ENCODE results near the gene EARS2. TPM values are rescaled to one million over a fixed set of nuclear protein-coding genes. Genes with fewer than 3 reads are reported as not detected.
A peak's percentile ranks its signal among the peaks of the same experiment; 100 is the strongest.

EARS2 gene
- total and polyA plus RNA-seq, 2 of the 8 experiments (the other 6 are each of a cell fraction or from before 2014, with no cell fraction given), result 47.8 to 111 TPM

DNA sequence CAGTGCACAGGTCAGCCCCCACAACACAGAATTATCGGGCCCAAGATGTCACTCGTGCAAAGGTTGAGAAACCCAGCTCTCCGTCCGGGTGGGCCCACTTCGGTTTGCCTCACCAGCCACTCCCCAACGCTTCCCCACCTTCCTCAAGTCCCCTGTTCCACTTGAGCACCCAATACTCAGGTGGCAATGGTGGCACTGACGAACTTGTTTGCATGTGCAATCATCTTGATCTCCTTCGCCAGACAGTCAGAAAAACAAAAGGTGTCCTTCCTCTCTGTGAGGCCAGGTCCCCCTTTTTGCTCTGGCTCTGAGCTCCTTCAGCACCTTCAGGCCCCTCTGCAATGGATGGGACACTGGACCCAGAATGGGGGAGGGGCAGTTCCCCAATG, 50.5 kb downstream of the EARS2 start:
- ChIA-PET CTCF (ENCODE audit: partially characterized antibody) (interaction anchor here (0.6 to 1.2 kb wide), 2 partner anchors 91 to 1794 kb away, joined by 3 to 5 read pairs; no protein-coding TSS in a partner anchor), POLR2A (ENCODE audit: partially characterized antibody) (interaction anchor here (1.2 to 6.9 kb wide), 4 partner anchors 12 to 92 kb away, joined by 3 to 63 read pairs (median 4); partner anchors contain the start of gene UBFD1)
- no peak overlapping the region for H2BK12ac ChIP-seq (ENCODE audit: low read depth, low read length)
- H3K36me3 ChIP-seq (ENCODE audit: control insufficient read depth in 2 of 4, insufficient read depth in 4 of 4, low read length in 3 of 4), result peaks cover 0 to 5% (median 1%) of the 10 kb centered on the region in 4 experiments; a peak in 4 of 8 replicates
- H3K4me3 ChIP-seq (ENCODE audit: extremely low read depth in 1 of 4, insufficient read depth in 2 of 4, low read depth in 3 of 4, low read length in 4 of 4), result no peak overlapping the region
- H3K9me3 ChIP-seq (ENCODE audit: insufficient read depth in 2 of 2, low read depth in 1 of 2, low read length in 1 of 2), result no peaks in the 10 kb centered on the region
- H2AK5ac ChIP-seq (ENCODE audit: low read depth, low read length), result no peak overlapping the region
- peaks cover 0 to 9% (median 5%) of the 10 kb centered on the region in 4 experiments; a peak in 5 of 7 replicates for H3K4me1 ChIP-seq (replicated peaks in 1 of 4; ENCODE audit: control insufficient read depth in 3 of 4, insufficient read depth in 4 of 4, low read length in 3 of 4)
- H3K79me2 ChIP-seq (ENCODE audit: control insufficient read depth in 1 of 2, insufficient read depth in 2 of 2, low read length in 2 of 2), result peaks cover 52 to 83% of the 10 kb centered on the region in 2 experiments
- no peak overlapping the region for H2BK5ac ChIP-seq (ENCODE audit: low read depth, low read length)
- no peak overlapping the region for H3K56ac ChIP-seq (replicated peaks; ENCODE audit: insufficient read length, low read depth, low read length)
- FAIRE-seq (no peak), DNase-seq (ENCODE audit: low read depth in 1 of 2, low spot score in 2 of 2) (no peak)
- H3K14ac ChIP-seq (ENCODE audit: insufficient read length), result no peak overlapping the region
- peaks cover 29% of the 10 kb centered on the region for H3K79me1 ChIP-seq (ENCODE audit: low read depth, low read length)
- peaks cover 10% of the 10 kb centered on the region for H3K23me2 ChIP-seq (ENCODE audit: low read depth, low read length)
- no peaks in the 10 kb centered on the region for H3K27me3 ChIP-seq (replicated peaks in 1 of 4; ENCODE audit: control insufficient read depth in 3 of 4, extremely low read depth in 1 of 4, insufficient read depth in 3 of 4, low read length in 3 of 4)
- H4K5ac ChIP-seq (ENCODE audit: insufficient read length, low read depth, low read length), result no peak overlapping the region
- WGBS, 2 experiments (ENCODE audit: extremely low coverage in 1 of 2, insufficient coverage in 1 of 2, insufficient read length in 1 of 2, insufficient replicate concordance in 2 of 2, low coverage in 1 of 2, low lambda C conversion rate in 2 of 2, missing lambda C conversion rate in 1 of 2), result 85% methylated on average over 8 of the region's 8 CpGs; no CpG with 5 or more reads in 1 of the 2 experiments
- no peak for TF ChIP-seq GTF2F1 (IDR thresholded peaks at IDR 0.05; ENCODE audit: borderline replicate concordance, low read depth, low read length)
- TF ChIP-seq TAF1 (IDR thresholded peaks at IDR 0.05; ENCODE audit: low read depth, low read length), result no peak
- no peak for TF ChIP-seq SIRT6 (IDR thresholded peaks at IDR 0.05; ENCODE audit: low read length)
- no peak for TF ChIP-seq RXRA (IDR thresholded peaks at IDR 0.05; ENCODE audit: insufficient read depth, low read depth, low read length)
- no peak for TF ChIP-seq KDM1A (IDR thresholded peaks at IDR 0.05; ENCODE audit: borderline replicate concordance, low read length)
- no peak for TF ChIP-seq CEBPB (IDR thresholded peaks at IDR 0.05; ENCODE audit: low read depth, low read length)
- no peak for TF ChIP-seq FOSL1 (IDR thresholded peaks at IDR 0.05; ENCODE audit: insufficient read depth, low read depth, low read length)
- TF ChIP-seq TEAD4 (IDR thresholded peaks at IDR 0.05; ENCODE audit: low read depth, low read length), result no peak
- TF ChIP-seq, protein P1, sequence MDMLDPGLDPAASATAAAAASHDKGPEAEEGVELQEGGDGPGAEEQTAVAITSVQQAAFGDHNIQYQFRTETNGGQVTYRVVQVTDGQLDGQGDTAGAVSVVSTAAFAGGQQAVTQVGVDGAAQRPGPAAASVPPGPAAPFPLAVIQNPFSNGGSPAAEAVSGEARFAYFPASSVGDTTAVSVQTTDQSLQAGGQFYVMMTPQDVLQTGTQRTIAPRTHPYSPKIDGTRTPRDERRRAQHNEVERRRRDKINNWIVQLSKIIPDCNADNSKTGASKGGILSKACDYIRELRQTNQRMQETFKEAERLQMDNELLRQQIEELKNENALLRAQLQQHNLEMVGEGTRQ (IDR thresholded peaks at IDR 0.05; ENCODE audit: low read length), result no peak
- no peak overlapping the region for H3K18ac ChIP-seq (ENCODE audit: extremely low read depth, low read length)
- no peak overlapping the region for H3K9ac ChIP-seq (replicated peaks in 1 of 4; ENCODE audit: extremely low read depth in 1 of 4, low read depth in 3 of 4, low read length in 3 of 4)
- peaks cover 36 to 45% of the 10 kb centered on the region in 2 experiments for H4K20me1 ChIP-seq (replicated peaks in 1 of 2; ENCODE audit: control insufficient read depth in 1 of 2, insufficient read depth in 2 of 2, low read length in 2 of 2)
- H4K91ac ChIP-seq (replicated peaks; ENCODE audit: insufficient read length, low read length), result no peak overlapping the region
- H2BK15ac ChIP-seq (ENCODE audit: low read length), result no peak overlapping the region
- H3K4me2 ChIP-seq (ENCODE audit: insufficient read depth in 1 of 2, low read depth in 2 of 2, low read length in 2 of 2), result peak overlapping the region in 1 of 2 experiments; percentile 42; a peak in 1 of 4 replicates
- H3K4ac ChIP-seq (replicated peaks; ENCODE audit: insufficient read length, low read depth, low read length), result no peak overlapping the region
- H2BK120ac ChIP-seq (replicated peaks; ENCODE audit: low read depth, low read length), result no peak overlapping the region
- no peak overlapping the region for H3K23ac ChIP-seq (ENCODE audit: insufficient read length)
- H2AFZ ChIP-seq (ENCODE audit: low read length), result no peak overlapping the region
- no peak overlapping the region for H4K8ac ChIP-seq (ENCODE audit: extremely low read depth, insufficient read depth, low read length)
- H3K27ac ChIP-seq (ENCODE audit: low read depth, low read length), result no peak overlapping the region
- H2BK20ac ChIP-seq (ENCODE audit: low read length), result no peak overlapping the region
